Inflammatory macrophage (primary cell): Measurements from ENCODE around the gene PCDHA1.

ENCODE experiments used
- DNase-seq, 2 donors: peaks; one replicate each; pipeline ENCODE4 v3.0.0-alpha.2; 2020 to 2022

PCDHA1 gene

GRCh38 chr5:140926443-140927227 lies 140.7 kb downstream of the PCDHA1 start:
- DNase-seq: peak in 1 of 2 donors; percentile 0

DNA sequence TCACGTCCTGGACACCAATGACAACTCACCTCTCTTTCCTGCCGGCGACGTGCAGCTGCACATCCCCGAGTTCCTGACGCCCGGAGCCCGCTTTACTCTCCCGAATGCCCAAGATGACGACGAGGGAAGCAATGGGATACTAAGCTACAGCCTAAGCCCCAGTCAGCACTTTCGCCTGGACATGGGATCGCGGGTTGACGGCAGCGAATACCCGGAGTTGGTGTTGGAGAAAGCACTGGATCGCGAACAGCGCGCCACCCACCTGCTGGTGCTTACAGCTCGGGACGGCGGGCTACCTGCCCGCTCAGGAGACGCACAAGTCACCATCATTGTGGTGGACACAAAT lies 141.3 kb downstream of the PCDHA1 start:
- no peak for DNase-seq

DNA sequence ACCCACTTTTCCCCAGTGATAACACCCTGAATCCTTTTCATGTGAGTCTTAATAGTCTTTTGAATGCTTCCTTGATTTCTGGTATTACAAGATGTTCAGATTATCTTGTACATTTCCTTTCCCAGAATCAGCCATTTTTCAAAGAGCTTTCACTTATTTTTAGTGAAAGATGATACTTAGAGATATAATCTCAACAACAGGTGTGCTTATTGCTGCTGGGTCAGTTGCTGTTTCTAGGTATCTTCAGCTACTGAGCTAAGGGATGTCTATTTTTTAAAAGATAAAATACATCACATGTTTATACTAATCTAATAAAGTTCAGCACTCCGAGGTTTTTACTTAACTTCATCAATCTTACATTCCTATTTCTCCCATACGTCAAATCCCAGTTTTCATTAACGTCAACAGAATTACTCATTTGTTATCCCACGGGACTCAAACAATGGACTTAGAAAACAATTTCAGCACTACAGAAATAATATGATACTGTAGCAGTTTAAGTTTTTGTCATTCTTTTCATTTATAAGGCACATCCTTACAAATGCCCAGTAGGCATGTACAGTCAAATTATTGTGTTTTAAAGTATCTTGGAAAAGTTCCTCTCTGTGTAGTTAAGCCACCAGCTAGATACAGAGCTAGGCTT lies 149.1 kb downstream of the PCDHA1 start:
- no peak for DNase-seq

GRCh38 chr5:140946578-140946977 lies 160.6 kb downstream of the PCDHA1 start:
- DNase-seq: no peak

DNA sequence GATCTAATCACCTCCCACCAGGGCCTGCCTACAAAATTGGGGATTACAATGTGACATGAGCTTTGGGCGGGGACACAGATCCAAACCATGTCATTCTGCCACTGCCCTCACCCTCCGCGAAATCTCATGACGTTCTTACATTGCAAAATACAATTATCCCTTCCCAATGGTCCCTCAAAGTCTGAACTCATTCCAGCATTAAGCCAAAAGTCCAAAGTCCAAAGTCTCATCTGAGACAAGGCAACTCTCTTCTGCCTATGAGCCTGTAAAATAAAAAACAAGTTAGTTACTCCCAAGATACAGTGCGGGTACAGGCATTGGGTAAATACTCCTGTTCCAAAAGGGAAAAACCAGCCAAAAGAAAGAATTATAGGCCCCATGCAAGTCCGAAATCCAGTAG lies 165.7 kb downstream of the PCDHA1 start:
- no peak for DNase-seq

- DNase-seq: no peak
Measured at GRCh38 chr5:140953234-140953633, 167.3 kb downstream of the PCDHA1 start.

DNA sequence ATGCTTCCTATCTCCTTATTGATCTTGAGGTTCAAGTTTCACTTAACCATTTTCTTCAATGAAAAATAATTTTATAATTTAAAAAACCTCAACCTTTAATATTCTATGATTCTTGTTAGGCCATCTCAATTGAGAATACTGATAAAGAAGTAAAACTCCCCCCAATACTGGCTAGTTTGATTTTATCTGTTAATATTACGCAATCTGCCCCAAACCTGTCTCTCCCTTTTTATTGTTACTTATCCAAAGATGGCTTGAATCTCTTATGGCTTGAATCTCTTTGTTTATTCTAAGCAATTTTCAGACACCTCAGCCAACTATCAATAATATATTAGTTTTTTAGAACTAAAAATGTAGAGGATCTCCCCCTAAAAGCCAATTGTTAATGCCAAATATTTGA lies 176.2 kb downstream of the PCDHA1 start:
- DNase-seq: no peak

DNA sequence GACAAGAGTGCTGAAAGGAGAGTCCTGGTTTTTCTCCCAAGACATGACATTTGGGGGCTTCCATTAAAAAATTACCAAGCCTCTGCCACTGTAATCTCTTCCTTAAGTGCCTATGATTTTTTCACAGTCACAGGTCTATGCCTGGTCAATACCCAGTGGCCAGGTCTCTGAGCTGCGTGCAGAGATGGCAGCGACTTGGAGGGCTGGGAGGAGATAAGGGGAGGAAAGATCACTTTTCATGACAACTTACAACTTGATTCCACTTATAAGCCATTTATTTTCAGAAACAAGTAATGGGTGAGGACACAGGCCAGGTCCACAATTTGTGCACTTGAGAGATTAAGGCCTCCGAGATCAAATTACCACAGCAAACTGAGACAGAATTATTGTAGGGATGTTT lies 178.4 kb downstream of the PCDHA1 start:
- no peak for DNase-seq

GRCh38 chr5:140965905-140966292 lies 180.0 kb downstream of the PCDHA1 start:
- DNase-seq: no peak

- DNase-seq: no peak
Measured at GRCh38 chr5:140966293-140967225, 180.6 kb downstream of the PCDHA1 start, which contains the start of gene PCDHAC2. PCDHAC2 (plus strand) TSS chr5:140966476; CDS start chr5:140966767, 291 bp downstream.

GRCh38 chr5:140967226-140967893 lies 181.4 kb downstream of the PCDHA1 start:
- DNase-seq: no peak

DNA sequence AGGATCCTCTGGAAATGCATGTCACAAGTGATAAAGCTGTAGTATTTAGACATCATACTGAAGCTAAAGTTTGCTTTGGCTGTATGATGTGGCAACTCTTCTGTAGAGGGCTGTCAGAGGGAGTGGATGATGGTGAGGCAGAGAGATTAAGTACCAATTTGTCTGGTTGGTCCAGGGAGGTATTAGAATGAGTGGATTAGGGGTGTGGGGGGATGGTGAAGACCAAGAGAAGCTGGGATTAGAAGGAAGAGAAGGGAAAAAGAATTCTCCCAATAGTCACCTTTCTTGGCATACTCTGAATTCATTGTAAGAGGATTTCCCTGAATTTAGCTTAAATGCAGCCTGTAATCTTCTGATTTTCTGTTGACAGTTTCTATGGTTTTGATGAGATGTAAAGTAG lies 183.9 kb downstream of the PCDHA1 start:
- DNase-seq: no peak

DNA sequence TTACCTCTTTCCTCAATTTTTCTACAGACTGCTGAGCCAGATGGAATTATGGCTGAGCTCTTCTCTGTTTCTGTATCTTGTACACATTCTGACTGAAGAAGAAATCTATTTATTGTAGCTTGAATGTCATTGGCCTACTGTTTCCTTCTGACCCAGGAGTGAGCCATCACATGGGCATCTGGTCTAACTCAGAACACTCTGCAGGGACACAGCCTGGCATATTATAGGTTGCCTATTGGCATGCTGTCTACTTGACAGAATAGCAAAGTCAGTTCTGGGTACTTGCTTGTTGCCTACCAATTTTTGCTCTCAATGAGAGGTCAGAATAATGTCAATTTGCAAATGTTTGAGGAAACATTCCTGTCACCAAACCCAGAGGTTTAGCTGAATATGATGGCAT lies 187.6 kb downstream of the PCDHA1 start:
- no peak for DNase-seq

DNA sequence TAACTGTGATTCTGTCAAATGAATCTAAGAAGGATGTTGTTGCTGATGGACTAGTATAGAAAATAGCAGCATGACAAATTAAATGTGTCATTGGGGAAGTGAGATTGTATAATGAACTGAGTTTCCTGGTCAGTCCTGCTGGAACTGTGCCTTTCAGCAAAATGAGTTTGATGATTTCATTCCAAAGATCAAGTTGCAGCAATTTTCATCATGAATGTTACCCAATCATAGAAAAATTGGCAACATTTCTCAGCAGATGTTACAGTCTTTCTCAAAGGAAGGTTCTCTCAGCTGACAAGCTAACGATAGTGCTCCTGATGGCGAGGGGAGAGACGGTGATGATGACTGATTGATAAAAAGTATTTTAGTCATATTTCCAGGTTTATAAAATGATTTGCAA lies 191.1 kb downstream of the PCDHA1 start:
- no peak for DNase-seq

DNA sequence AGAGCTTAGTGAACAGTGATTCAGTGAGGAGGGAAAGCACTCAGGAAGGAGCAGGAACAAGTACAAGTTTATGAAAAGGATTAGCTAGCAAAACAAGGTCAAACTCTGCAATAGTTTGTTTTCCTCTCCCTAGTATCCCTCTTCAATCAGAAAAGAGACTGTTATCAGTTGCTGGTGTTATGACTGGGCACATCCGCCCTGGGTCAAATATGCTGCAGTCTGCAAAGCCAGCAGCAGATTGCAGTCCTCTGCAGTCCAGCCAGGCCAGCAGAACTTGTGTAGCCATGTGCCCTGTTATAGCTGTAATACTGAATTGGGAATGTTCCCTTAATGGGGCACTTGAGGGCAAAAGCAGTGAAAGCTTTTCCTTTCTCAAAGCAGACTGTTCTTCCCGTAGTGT lies 192.3 kb downstream of the PCDHA1 start:
- no peak for DNase-seq

DNA sequence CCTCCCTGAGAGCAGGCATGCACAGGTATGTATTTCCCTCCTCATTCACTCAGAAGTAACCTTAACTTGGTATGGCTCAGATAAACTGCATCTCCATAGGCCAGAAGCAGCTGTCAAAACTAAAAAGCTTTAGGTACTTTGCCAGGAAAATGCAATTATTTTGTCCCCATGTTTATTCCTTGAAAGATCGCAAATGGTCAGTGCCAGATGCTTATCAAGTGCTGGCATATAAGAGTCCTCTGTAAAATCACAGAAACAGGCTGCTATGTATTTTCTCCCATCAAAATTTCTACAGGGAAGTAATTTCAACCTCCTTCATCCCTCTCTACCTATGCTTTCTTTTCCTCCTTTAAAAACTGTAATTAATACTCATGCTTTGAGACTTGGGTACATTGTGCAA lies 193.0 kb downstream of the PCDHA1 start:
- DNase-seq: no peak

GRCh38 chr5:140982083-140982716 lies 196.3 kb downstream of the PCDHA1 start:
- no peak for DNase-seq

DNA sequence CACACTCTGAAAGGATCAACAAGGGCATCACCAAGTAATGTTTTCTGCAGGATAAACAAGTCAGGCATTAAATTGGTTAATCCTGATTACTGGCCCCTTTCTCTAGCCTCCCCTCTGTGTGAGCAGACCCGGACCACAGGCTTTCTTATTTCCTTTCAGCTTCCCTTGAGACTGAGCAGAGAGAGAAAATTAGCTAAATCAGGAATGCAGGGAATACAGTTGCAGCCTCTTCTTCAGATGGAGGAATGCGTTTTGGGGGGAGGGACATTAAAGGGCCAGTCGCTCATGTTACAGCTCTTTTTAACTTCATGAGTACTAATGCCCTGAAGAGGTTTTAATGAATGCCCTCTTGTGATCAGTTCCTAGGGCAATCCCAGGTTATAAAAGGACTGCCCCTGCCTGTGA lies 200.2 kb downstream of the PCDHA1 start:
- no peak for DNase-seq

GRCh38 chr5:140988100-140988499 lies 202.2 kb downstream of the PCDHA1 start:
- no peak for DNase-seq

DNA sequence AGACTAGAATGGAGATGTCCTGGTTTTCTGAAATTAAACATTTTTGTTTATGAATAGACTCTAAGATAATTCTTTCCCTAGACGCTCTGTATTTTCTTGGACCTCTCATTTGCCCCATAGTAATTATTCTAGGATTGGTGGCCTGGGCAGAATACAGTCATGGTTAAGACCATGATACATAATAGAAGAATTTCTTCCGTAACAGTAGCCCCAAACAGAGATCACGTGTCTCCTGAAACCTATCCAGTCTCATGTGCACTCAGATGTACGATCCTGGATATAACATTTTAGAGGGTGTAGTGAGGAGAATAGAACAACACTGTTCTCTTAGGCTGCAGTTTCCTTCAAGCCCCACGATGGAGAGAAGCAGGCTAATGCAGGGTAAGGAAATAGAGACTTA lies 202.7 kb downstream of the PCDHA1 start:
- no peak for DNase-seq

- DNase-seq: no peak
Measured at GRCh38 chr5:140989254-140990020, 203.5 kb downstream of the PCDHA1 start.
